Globus pallidus (tissue), 1 donor: ENCODE data around the gene SLC6A9.

Experiments
- DNase-seq: peaks from one replicate; pipeline ENCODE4 v3.0.0-alpha.2; 2015; ENCODE audit warnings: low spot score

The SLC6A9 gene

DNA sequence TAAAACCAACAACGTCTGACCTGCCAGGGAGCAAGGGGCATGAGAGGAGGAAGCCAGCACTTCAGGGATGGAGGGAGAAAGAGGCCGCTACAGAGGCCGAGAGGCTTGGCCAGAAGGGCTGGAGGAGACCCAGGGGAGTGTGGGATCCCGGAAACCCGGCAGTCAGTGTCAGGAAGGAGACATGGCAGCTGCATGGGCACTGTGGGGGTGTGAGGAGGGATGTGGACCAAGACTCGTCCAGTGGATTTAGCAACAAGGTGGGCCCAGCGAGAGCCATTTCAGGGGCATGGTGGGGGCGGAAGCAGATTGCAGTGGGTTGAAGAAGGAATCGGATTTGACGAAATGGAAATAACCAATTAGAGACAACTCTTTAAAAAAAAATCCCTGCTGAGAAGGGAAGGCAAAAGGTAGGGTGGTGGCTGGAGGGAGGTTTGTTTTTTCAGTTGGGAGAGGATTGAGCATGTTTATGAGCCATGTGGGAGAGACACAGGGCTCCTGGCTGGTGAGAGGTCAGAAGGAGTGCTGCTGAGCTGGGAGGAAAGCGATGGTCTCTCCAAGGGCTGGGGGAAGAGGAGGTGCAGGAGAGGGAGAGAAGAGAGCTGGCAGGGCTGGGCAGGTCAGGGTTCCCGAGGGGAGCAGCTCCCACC is 47.9 kb downstream of the SLC6A9 start:
- DNase-seq, result no peak

DNA sequence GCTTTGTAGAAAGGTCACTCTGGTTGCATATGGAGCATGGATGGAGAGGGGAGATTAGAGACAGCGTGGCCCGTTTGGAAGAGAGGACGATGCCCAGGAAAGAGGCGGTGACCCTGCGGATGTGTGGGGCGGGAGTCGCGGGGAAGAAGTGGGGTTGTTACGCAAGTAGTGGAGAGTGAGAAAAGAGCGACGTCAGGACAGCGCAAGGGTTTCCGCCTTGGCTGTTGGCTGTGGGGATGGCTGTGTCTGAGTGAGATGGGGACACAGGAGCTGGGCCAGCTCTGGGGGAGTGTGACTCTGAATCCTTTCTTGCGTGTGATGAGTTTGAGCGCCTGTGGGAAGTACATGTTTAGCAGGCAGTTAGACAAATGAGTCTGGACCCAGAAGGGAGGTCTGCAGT is 48.5 kb downstream of the SLC6A9 start:
- no peak for DNase-seq

DNA sequence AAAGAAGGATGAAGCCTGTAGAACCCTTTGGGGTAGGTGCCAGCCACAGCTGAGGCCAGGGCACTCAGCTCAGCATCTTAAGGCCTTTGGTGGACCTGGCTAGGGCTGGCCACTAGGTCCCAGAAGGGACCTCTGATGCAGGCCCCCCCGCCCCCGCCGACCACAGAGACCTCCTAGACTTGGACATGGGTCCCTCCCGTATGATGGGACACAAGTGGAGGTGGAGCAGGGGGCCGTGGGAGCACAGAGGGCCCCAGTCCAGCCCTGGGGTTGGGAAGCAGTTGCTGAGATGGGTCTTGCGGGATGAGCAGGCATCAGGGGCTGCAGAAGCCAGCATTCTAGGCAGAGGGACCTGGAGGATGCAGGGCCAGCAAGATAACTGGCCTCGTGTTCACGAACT is 49.0 kb downstream of the SLC6A9 start:
- no peak for DNase-seq

DNA sequence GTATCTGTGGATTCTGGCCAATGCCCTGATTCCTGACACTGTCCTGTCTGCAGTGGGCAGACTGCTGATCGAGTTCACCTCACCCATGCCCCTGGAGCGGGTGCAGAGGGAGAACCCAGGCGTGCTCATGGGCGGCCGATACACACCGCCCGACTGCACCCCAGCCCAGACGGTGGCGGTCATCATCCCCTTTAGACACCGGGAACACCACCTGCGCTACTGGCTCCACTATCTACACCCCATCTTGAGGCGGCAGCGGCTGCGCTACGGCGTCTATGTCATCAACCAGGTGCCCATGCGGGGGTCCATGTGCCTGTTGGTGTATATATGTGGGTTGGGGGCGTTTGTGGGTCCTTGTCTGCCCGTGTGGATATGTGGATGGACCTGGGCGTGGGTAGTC is 49.6 kb downstream of the SLC6A9 start:
- DNase-seq, result no peak

DNA sequence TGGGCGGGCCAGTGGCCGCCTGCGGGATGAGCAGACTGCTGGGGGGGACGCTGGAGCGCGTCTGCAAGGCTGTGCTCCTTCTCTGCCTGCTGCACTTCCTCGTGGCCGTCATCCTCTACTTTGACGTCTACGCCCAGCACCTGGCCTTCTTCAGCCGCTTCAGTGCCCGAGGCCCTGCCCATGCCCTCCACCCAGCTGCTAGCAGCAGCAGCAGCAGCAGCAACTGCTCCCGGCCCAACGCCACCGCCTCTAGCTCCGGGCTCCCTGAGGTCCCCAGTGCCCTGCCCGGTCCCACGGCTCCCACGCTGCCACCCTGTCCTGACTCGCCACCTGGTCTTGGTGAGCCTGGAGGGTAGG is 50.1 kb downstream of the SLC6A9 start:
- no peak for DNase-seq

DNA sequence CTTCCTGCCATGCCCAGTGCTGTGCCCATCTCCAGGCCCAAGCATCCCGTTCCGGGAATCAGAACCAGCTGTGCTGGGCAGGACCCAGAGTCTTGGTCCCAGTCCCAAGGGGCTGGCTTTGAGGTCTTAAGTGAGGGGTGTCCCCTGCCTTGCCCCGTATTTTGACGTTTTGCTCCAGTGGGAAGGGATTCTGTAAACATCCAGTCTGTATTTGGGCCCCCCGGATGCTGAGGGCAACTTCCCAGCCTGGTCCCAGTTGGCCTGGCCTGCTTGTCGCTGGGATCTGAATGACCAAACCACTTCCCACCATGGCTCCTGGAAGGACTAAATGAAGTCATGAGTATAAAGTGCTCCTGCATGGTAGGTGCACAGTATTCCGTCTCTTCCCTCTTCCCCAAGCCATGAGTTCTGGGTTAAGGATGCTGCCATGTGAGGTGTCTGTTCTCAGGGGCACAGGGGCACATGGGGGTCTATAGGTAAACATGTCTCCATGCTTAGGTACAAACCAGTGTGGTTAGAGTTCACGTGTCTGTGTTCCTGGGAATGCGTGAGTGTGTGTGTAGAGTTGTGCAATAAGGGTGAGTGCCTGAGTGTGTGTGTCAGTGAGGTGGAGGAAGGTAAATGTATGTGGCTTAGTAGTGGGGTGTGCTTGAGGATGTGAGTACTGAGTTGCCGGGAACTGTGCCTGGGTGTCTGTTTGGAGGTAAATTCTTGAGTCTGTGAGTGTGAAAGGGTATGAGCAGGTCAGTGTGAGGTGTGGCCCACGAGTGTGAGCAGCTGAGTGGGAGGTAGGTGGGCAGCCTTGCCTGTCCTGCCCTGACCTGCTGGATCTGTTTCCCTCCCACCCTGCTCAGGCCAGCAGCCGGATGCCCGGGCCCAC is 50.8 kb downstream of the SLC6A9 start:
- DNase-seq, result no peak

DNA sequence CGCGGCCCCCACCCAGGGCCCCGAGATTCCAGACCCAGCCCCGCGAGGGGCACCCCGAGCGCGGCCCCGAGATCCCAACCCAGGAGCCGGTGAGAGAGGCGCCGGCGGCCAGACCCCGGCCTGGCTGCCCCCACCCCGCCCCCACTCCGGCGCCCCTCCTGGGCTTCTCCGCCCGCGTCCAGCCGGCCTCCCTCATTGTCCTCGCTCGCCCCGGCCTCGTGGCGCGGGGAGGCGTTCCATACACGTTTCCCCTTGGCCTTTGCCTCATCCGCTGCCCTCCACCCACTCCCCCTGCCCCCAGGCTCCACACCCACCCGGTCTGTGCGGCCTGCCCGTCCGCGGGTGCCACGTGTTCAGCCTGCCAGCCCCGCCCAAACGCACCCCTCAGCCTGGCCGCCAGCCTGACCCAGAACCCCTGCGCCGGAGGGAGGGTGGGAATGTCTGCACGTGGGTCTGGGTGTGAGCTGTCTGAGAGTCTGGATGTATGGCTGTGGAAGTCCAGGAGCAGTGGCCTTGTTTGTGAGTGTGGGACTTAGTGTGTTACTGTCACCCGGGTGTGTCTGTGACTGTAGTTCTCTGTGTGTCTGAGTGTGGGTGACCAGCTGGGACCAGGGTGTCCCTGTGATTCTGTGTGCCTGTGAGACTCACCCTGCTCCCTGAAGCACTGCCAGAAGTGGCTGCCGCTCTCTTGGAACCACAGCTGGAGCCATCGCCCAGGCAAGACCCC is 51.6 kb downstream of the SLC6A9 start:
- DNase-seq, result no peak

DNA sequence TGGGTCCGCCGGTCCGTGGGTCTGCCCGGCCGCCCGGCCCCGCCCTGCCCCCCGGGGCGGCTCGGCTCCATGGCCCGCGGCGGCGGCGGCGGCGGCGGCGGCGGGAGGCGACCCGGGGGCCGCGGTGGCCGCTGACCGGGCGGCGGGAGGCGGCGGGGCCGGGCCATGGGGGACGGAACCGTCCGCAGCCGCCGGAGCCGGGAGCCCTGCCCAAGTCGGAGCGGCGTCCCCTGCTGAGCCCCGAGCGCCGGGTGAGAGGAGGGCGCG is 52.1 kb downstream of the SLC6A9 start:
- no peak for DNase-seq

DNA sequence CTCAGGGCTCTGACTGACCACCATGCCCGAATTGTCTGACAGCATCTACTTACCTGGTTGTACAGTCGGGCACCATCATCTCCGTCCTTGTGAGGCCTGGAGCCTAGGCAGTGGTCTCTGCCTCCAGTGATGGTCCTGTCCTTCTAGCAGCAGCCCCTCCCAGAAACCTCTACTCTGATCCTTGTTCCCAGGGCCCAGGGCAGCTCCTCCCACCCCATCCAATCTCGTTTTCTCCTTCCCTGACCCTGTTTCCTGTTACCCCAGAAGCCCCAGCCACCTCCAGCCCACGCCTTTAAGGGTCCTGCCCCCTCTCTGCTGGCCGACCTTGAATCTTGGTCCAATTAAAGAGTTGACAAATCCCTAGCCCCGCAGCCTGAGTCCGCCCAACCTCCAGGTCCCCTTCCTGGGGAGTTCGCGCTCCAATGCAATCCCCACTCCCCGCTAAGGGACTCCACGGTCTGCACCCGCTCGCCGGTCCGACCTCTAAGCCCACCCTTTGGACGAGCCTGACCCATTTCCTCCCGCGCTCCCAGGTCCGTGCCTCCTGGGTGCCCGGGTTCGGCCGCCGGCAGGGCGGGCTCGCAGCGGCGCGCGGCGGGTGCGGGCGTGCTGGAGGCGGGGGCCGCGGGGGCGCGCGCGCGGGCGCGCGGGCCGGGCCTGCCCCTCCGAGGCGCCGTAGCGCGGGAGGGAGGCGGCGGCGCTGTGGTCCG is 52.6 kb downstream of the SLC6A9 start, which contains the start of gene B4GALT2:
Gene B4GALT2, plus strand, starts transcription at position 660 of the 710 bp plus-strand sequence. CDS start 1,951 bp downstream, outside the sequence.
- no peak for DNase-seq

DNA sequence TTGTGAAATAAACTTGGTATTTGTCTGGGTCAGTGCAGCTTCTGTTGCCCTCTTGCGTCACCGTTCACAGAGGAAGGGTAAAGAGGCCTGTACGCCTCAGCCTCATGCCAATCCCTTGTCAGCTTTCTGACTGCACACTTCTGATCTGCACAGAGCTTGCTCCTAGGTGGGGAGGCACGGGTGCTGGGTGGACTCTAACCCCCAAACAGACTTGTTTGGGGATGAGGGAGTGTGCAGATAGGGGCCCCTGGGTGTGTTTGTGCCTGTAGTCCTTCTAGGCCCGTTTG is 53.1 kb downstream of the SLC6A9 start:
- DNase-seq, result no peak

DNA sequence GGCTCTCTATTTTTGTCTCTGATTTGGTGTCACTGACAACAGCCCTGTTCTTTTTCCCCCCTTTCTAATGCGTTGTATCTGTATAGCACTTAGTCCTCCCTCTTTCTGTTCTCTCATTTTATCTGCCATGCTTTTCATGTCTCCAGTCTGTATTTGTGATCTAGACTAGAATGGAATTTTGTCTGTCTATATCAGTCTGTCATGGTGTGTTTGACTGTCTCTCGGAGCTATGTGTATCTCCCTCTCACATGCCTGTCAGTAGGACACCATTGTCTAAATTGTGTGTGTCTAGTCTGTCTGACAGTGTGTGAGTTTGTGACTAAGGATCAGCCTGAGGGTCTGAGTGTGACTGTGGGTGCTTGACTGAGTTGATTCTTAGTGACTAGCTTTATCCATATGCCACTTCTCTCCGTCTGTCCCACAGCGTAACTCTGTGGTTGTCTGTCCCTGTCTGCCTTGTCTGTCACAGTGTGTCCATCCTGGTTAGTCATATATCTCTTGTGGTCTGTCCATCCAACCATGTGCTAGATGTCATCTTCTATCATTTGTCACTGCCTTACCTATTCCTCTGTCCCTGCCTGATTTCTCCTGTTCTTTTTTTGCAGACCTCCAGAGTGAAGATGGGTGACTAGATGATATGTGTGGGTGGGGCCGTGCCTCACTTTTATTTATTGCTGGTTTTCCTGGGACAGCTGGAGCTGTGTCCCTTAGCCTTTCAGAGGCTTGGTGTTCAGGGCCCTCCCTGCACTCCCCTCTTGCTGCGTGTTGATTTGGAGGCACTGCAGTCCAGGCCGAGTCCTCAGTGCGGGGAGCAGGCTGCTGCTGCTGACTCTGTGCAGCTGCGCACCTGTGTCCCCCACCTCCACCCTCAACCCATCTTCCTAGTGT is 53.6 kb downstream of the SLC6A9 start:
- DNase-seq, result no peak

DNA sequence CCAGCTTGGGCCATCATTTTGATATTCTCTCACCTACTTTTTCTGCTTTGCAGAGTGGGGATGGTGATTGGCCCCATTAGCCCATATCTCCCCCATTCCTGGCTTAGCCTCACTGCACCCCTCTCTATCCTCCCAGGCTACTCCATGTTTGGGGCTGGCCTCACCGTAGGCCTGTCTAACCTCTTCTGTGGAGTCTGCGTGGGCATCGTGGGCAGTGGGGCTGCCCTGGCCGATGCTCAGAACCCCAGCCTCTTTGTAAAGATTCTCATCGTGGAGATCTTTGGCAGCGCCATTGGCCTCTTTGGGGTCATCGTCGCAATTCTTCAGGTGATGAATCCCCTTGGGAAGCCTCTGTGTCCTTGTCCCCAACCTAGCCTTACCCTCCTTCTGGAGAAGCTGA is 54.4 kb downstream of the SLC6A9 start:
- no peak for DNase-seq

DNA sequence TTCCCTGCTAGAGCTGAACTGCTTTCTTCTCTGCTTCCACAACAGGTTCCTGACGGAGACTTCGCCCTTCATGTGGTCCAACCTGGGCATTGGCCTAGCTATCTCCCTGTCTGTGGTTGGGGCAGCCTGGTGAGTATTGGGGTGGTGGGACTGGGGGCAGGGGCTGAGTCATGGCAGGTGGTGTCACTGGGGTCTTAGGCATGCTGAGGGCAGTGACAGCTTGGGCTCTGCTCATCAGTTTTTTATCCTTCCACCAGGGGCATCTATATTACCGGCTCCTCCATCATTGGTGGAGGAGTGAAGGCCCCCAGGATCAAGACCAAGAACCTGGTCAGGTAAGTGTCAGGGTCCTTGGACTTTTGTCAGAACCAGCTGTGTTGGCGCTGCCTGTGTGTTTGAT is 55.2 kb downstream of the SLC6A9 start:
- no peak for DNase-seq

DNA sequence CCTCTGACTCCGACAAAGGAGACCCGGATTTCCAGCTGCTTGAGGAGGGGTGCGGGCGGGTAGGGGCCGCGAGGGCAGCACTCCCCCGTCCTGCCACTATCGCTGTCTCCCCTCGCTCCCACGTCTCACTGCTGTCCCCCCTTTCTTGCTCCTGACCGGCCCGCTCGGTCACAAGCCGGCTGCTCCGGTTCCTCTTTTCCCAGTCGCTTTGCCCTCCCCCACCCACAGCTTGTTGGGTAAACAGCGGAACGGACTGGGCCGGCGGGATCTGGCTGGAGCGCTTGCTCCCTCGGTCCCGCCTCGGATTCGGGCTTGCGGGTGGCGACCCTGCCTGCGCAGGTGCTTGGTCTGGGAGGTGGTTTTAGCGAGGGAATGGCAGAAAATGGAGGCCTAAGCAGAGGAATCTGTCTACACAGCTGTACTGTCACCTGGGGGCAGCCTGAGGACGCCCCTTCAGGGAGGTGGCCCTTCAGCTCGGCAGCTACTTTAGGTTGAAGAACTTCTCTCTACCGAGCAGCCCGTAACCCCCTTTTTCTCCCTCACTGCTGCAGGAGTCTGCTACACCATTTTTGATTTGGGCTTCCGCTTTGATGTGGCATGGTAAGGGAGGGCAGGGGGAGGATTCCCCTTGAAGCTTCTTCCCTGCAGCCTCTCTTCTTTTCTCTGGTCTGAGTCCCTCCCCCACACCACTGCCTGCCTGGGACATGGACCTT is 55.9 kb downstream of the SLC6A9 start:
- no peak for DNase-seq

DNA sequence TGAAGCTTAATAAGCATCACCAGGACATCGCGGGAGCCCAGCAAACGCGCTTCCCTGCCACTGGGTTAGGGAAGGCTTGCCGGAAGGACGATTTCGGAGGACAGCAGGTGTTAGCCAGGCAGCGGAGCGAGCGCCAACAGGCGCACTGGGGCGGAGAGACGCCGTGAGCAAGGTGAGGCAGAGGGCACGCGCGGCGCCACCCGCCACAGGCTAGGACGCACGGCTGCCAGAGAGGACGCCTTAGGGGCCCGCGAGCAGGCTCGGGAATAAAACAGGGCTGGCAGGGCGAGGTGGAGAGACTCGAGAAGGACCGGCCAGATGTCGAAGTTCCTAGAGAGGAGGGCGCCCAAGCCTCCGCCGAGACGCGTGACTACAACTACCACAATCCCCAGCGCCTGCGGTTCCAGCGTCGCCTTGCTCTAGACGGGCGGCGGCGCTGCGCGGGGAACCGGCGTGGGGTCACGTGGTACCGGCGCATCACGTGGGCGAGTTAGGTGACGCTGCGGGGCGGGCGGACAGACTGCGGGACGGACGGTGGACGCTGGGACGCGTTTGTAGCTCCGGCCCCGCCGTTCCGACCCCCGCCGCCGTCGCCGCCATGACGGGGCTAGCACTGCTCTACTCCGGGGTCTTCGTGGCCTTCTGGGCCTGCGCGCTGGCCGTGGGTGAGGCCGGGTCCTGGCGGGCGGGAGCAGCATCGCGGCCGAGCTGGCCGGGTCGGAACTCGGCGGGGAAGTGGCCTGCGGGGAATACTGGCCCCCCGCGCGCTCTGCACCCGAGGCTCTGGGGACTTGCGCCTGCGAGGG is 56.6 kb downstream of the SLC6A9 start, which contains the start of gene ATP6V0B:
Gene ATP6V0B, plus strand, starts transcription at position 518 of the 806 bp plus-strand sequence. Its CDS starts 81 bp downstream, at position 599.
- DNase-seq, result peak; percentile 95

DNA sequence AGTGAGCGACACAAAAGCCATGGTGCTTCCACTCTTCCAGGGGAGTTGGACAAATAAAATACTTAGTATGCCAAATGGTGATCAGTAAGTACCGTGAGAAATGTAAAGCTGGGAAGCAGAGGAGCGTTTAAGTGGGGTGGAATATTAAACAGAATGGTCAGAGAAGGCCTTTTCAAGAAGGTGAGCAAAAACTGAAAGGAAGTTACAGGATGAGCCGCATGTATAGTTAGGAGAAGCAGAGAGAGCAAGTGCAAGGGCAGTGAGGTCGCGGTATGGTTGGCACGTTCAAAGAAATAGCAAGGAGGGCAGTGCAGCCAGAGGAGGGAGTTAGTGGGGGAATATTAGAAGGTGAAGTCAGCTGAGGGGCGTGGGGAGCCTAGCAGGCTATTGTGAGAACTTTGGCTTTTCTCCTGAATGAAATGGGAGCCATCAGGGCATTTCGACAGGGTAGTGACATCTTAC is 57.2 kb downstream of the SLC6A9 start:
- DNase-seq, result no peak

DNA sequence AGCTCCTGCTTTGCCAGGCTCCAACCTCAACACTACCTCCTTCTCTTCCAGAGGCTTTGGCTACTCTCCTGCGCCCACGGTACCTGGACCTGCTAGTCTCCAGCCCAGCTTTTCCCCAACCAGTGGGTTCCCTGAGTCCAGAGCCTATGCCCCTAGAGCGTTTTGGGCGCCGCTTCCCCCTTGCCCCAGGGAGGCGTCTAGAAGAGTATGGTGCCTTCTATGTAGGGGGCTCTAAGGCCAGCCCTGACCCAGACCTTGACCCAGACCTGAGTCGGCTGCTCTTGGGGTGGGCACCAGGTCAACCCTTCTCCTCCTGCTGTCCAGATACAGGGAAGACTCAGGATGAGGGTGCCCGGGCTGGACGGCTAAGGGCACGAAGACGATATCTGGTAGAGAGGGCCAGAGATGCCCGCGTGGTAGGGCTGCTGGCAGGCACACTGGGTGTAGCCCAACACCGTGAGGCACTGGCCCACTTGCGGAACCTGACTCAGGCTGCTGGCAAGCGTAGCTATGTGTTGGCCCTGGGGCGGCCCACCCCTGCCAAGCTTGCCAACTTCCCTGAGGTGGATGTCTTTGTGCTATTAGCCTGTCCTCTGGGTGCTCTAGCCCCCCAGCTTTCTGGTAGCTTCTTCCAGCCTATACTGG is 59.8 kb downstream of the SLC6A9 start:
- DNase-seq, result no peak

DNA sequence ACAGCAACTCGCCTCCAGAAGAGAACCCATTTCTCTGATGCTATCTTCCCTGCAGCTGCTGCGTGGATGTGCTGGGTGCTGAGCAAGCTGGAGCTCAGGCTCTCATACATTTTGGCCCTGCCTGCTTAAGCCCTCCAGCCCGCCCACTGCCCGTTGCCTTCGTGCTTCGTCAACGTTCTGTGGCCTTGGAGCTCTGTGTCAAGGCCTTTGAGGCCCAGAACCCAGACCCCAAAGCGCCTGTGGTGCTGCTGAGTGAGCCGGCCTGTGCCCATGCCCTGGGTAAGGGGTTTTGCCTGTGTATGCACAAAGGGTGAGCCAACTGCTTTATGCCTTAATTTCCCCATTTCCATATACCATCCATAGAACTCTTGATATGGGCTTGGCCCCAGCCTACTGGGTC is 60.4 kb downstream of the SLC6A9 start:
- no peak for DNase-seq

DNA sequence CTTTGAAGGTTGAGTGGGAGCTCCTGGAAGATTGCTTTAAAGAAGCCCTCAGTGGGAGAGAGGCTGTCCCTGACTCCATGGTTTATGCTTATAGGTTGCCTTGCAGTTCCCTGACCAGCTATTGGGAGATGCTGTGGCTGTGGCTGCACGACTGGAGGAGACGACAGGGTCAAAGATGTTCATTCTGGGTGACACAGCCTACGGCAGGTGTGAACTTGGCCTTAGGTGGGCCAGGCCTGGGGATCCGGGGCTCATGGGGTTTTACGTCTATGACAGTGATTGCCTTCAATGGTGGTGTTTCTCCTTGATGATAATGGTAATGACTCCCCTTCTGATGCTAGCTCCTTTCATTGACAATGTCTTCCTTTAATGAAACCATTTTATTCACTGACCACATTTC is 60.8 kb downstream of the SLC6A9 start:
- DNase-seq, result no peak
